Osteocyte (in vitro differentiated cells): ENCODE results near the gene PGRMC2. TPM values are rescaled to one million over a fixed set of nuclear protein-coding genes. Genes with fewer than 3 reads are reported as not detected.

ENCODE experiments used
- DNase-seq: peaks from one replicate; pipeline ENCODE4 v3.0.0; 2021; ENCODE audit warnings: mixed read lengths; ENCODE audit not compliant: unreplicated experiment; ENCODE audit errors: extremely low spot score
- H3K27ac Mint-ChIP-seq: one replicate; pipeline ENCODE4 v1.8.0; 2021; ENCODE audit warnings: mild to moderate bottlenecking, mixed read lengths; ENCODE audit not compliant: unreplicated experiment
- H3K27me3 Mint-ChIP-seq: one replicate; pipeline ENCODE4 v1.8.0; 2021; ENCODE audit warnings: mixed read lengths; ENCODE audit not compliant: unreplicated experiment
- H3K36me3 Mint-ChIP-seq: one replicate; pipeline ENCODE4 v1.8.0; 2021; ENCODE audit warnings: mixed read lengths; ENCODE audit not compliant: unreplicated experiment
- H3K4me1 Mint-ChIP-seq: one replicate; pipeline ENCODE4 v1.8.0; 2021; ENCODE audit warnings: mixed read lengths; ENCODE audit not compliant: unreplicated experiment
- H3K4me3 Mint-ChIP-seq: one replicate; pipeline ENCODE4 v1.8.0; 2021; ENCODE audit warnings: mild to moderate bottlenecking, moderate library complexity, mixed read lengths; ENCODE audit not compliant: unreplicated experiment
- H3K9me3 Mint-ChIP-seq: one replicate; pipeline ENCODE4 v1.8.0; 2021; ENCODE audit warnings: mixed read lengths; ENCODE audit not compliant: unreplicated experiment
- CTCF ChIP-seq: fragments of 200-600 bp; sonication (generic); IDR thresholded peaks from 2 replicates; pipeline ENCODE4 v1.5.0; 2021; ENCODE audit warnings: antibody characterized with exemption, mild to moderate bottlenecking, moderate library complexity
- total RNA-seq: library from RNA; stranded (reverse); gene quantifications from 2 replicates; pipeline ENCODE4 v1.2.1, GENCODE V29; 2021

Gene PGRMC2
- total RNA-seq, 1 donor from 2014 or later, result 79.2 TPM

- no peak for TF ChIP-seq CTCF
- Mint-ChIP-seq H3K4me1 (peaks cover 31% of the 10 kb centered on the region), H3K27ac (no peak overlapping the region), H3K4me3 (no peak overlapping the region), H3K36me3 (peaks cover 9% of the 10 kb centered on the region), H3K27me3 (no peaks in the 10 kb centered on the region), H3K9me3 (peaks cover 24% of the 10 kb centered on the region)
- DNase-seq, result no peak
These were observed 43.2 kb downstream of the PGRMC2 start for GRCh38 chr4:128244379-128244778.

GRCh38 chr4:128242601-128243000 is 45.0 kb downstream of the PGRMC2 start:
- H3K27ac Mint-ChIP-seq, result peak overlapping the region; percentile 97
- TF ChIP-seq CTCF, result no peak
- peaks cover 17% of the 10 kb centered on the region for H3K9me3 Mint-ChIP-seq
- no peaks in the 10 kb centered on the region for H3K27me3 Mint-ChIP-seq
- H3K4me1 Mint-ChIP-seq, result peaks cover 31% of the 10 kb centered on the region
- H3K36me3 Mint-ChIP-seq, result peaks cover 9% of the 10 kb centered on the region
- no peak for DNase-seq
- no peak overlapping the region for H3K4me3 Mint-ChIP-seq

GRCh38 chr4:128241981-128242380 is 45.6 kb downstream of the PGRMC2 start:
- H3K27me3 Mint-ChIP-seq, result no peaks in the 10 kb centered on the region
- peak overlapping the region; percentile 97 for H3K27ac Mint-ChIP-seq
- no peak for TF ChIP-seq CTCF
- H3K9me3 Mint-ChIP-seq, result peaks cover 15% of the 10 kb centered on the region
- DNase-seq, result no peak
- peaks cover 9% of the 10 kb centered on the region for H3K36me3 Mint-ChIP-seq
- peaks cover 31% of the 10 kb centered on the region for H3K4me1 Mint-ChIP-seq
- H3K4me3 Mint-ChIP-seq, result peak overlapping the region; percentile 26

- no peak overlapping the region for H3K4me3 Mint-ChIP-seq
- DNase-seq, result peak; percentile 96
- no peaks in the 10 kb centered on the region for H3K27me3 Mint-ChIP-seq
- peaks cover 8% of the 10 kb centered on the region for H3K36me3 Mint-ChIP-seq
- H3K9me3 Mint-ChIP-seq, result peaks cover 12% of the 10 kb centered on the region
- H3K4me1 Mint-ChIP-seq, result peaks cover 31% of the 10 kb centered on the region
- peak overlapping the region; percentile 97 for H3K27ac Mint-ChIP-seq
- TF ChIP-seq CTCF, result no peak
These were observed 46.1 kb downstream of the PGRMC2 start for GRCh38 chr4:128241425-128241913.

- no peak for DNase-seq
- H3K27me3 Mint-ChIP-seq, result no peaks in the 10 kb centered on the region
- TF ChIP-seq CTCF, result no peak
- H3K36me3 Mint-ChIP-seq, result peaks cover 8% of the 10 kb centered on the region
- peaks cover 11% of the 10 kb centered on the region for H3K9me3 Mint-ChIP-seq
- H3K4me3 Mint-ChIP-seq, result no peak overlapping the region
- peak overlapping the region; percentile 97 for H3K27ac Mint-ChIP-seq
- H3K4me1 Mint-ChIP-seq, result peaks cover 31% of the 10 kb centered on the region
These were observed 46.6 kb downstream of the PGRMC2 start for GRCh38 chr4:128241019-128241418.
